GM23338 (cell line): Measurements from ENCODE around the gene BIN1. TPM values are rescaled to one million over a fixed set of nuclear protein-coding genes. Genes with fewer than 3 reads are reported as not detected.

Experiments used
- ATAC-seq: fragments of 200-7000 bp; cut with Tn5 transposase; 3 replicates; pipeline ENCODE4 v1.9.1; 2020
- DNase-seq: peaks from one replicate; pipeline ENCODE4 v3.0.0-alpha.2; 2015; ENCODE audit warnings: low spot score
- H2AFZ ChIP-seq: fragments of 200-600 bp; sonication (generic); 2 replicates; pipeline ENCODE4 v1.8.0; 2016; ENCODE audit warnings: antibody characterized with exemption, mild to moderate bottlenecking, moderate library complexity
- H3F3A ChIP-seq: fragments of 200-600 bp; sonication (generic); replicated peaks from 2 replicates; pipeline ENCODE4 v1.8.0; 2017; ENCODE audit warnings: antibody characterized with exemption, mixed run types, low read depth
- H3K27ac ChIP-seq: fragments of 200-600 bp; sonication (generic); 2 replicates; pipeline ENCODE4 v1.6.1; 2016; ENCODE audit warnings: low read depth
- H3K27me3 ChIP-seq: fragments of 200-600 bp; sonication (generic); 2 replicates; pipeline ENCODE4 v1.8.0; 2016; ENCODE audit warnings: mild to moderate bottlenecking, mixed run types, moderate library complexity; ENCODE audit not compliant: insufficient read depth
- H3K36me3 ChIP-seq: fragments of 200-600 bp; sonication (generic); 2 replicates; pipeline ENCODE4 v1.8.0; 2016; ENCODE audit warnings: mild to moderate bottlenecking; ENCODE audit not compliant: insufficient read depth
- H3K4me1 ChIP-seq: fragments of 200-600 bp; sonication (generic); 2 replicates; pipeline ENCODE4 v1.8.0; 2016; ENCODE audit warnings: mild to moderate bottlenecking, moderate library complexity; ENCODE audit not compliant: insufficient read depth
- H3K4me2 ChIP-seq: fragments of 200-600 bp; sonication (generic); 2 replicates; pipeline ENCODE4 v1.7.1; 2017; ENCODE audit warnings: mixed run types
- H3K4me3 ChIP-seq: fragments of 200-600 bp; sonication (generic); 2 replicates; pipeline ENCODE4 v1.6.1; 2016; ENCODE audit warnings: mixed run types
- H3K79me2 ChIP-seq: fragments of 200-600 bp; sonication (generic); replicated peaks from 2 replicates; pipeline ENCODE4 v1.8.0; 2017; ENCODE audit warnings: mild to moderate bottlenecking; ENCODE audit not compliant: insufficient read depth
- H3K9me2 ChIP-seq: fragments of 200-600 bp; sonication (generic); 2 replicates; pipeline ENCODE4 v1.8.0; 2017; ENCODE audit not compliant: insufficient read depth
- H4K20me1 ChIP-seq: fragments of 200-600 bp; sonication (generic); replicated peaks from 2 replicates; pipeline ENCODE4 v1.8.0; 2017; ENCODE audit warnings: mild to moderate bottlenecking; ENCODE audit not compliant: insufficient read depth
- H3K27ac Mint-ChIP-seq: 2 replicates; pipeline ENCODE4 v1.8.0; 2020; ENCODE audit warnings: inconsistent platforms, mild to moderate bottlenecking, moderate library complexity, mixed read lengths
- H3K27me3 Mint-ChIP-seq: 3 replicates; pipeline ENCODE4 v1.8.0; 2022; ENCODE audit warnings: low read depth, mild to moderate bottlenecking, moderate library complexity, mixed read lengths, inconsistent platforms; ENCODE audit not compliant: insufficient read depth, poor library complexity
- H3K36me3 Mint-ChIP-seq: 3 replicates; pipeline ENCODE4 v1.8.0; 2021; ENCODE audit warnings: low read depth, mild to moderate bottlenecking, inconsistent platforms, moderate library complexity, mixed read lengths
- H3K4me1 Mint-ChIP-seq: 3 replicates; pipeline ENCODE4 v1.8.0; 2020; ENCODE audit warnings: mild to moderate bottlenecking, inconsistent platforms, mixed read lengths
- H3K4me3 Mint-ChIP-seq: 3 replicates; pipeline ENCODE4 v1.8.0; 2021; ENCODE audit warnings: moderate library complexity, mild to moderate bottlenecking, inconsistent platforms, mixed read lengths
- H3K9me3 Mint-ChIP-seq: 3 replicates; pipeline ENCODE4 v1.8.0; 2020; ENCODE audit warnings: moderate library complexity, mild to moderate bottlenecking, inconsistent platforms, mixed read lengths
- CREB1 ChIP-seq: fragments of 250-450 bp; sonication (Bioruptor Pico); IDR thresholded peaks from 2 replicates; pipeline ENCODE4 v1.5.0; 2020; ENCODE audit warnings: low read depth, mild to moderate bottlenecking, moderate library complexity
- JUNB ChIP-seq: IDR thresholded peaks from one replicate; pipeline ENCODE4 v1.6.1; 2016; ENCODE audit warnings: antibody characterized with exemption; ENCODE audit not compliant: unreplicated experiment
- NANOG ChIP-seq: IDR thresholded peaks from 2 replicates; pipeline ENCODE4 v1.6.1; 2016; ENCODE audit warnings: antibody characterized with exemption, borderline replicate concordance
- POLR2AphosphoS5 ChIP-seq: IDR thresholded peaks from 2 replicates; pipeline ENCODE4 v1.6.1; 2016; ENCODE audit warnings: antibody characterized with exemption, low read depth
- STAT1 ChIP-seq: IDR thresholded peaks from one replicate; pipeline ENCODE4 v1.6.1; 2016; ENCODE audit warnings: antibody characterized with exemption; ENCODE audit not compliant: unreplicated experiment
- ZNF331 ChIP-seq: fragments of 250-450 bp; sonication (Bioruptor Pico); IDR thresholded peaks from 2 replicates; pipeline ENCODE4 v1.5.0; 2020; ENCODE audit warnings: low read depth, mild to moderate bottlenecking, moderate library complexity
- polyA plus RNA-seq: library from polyadenylated mRNA; unstranded; fragments of >200 nt; fragmentation: Nextera tagmentation; extraction: Ambion mirVana; gene quantifications from 2 replicates; pipeline ENCODE4 v1.2.1, GENCODE V29; 2016
- total RNA-seq: library from RNA; depleted of rRNA; stranded (reverse); fragments of >200 nt; shearing (Covaris generic); gene quantifications from 2 replicates; pipeline ENCODE4 v1.2.3, GENCODE V29; 2014
- TF ChIP-seq, protein P1 (sequence below), 2 experiments: fragments of 200-600 bp in 1 of 2; sonication (generic) in 1 of 2; conservative IDR thresholded peaks; 2 replicates each; pipeline versions ENCODE4 v1.5.1 to v1.6.1; 2016 to 2017; ENCODE audit warnings: antibody characterized with exemption in 2 of 2, low read depth in 2 of 2, mild to moderate bottlenecking in 2 of 2, moderate library complexity in 1 of 2
- TF ChIP-seq, protein P2 (sequence below): IDR thresholded peaks from one replicate; pipeline ENCODE4 v1.6.1; 2018; ENCODE audit warnings: antibody characterized with exemption; ENCODE audit not compliant: unreplicated experiment
- TF ChIP-seq, protein P3 (sequence below): fragments of 250-450 bp; sonication (Bioruptor Pico); IDR thresholded peaks from 2 replicates; pipeline ENCODE4 v1.5.0; 2020; ENCODE audit warnings: mild to moderate bottlenecking, moderate library complexity

Gene BIN1
- total and polyA plus RNA-seq, 2 experiments from 2014 or later, result 30.1 to 56.4 TPM

DNA sequence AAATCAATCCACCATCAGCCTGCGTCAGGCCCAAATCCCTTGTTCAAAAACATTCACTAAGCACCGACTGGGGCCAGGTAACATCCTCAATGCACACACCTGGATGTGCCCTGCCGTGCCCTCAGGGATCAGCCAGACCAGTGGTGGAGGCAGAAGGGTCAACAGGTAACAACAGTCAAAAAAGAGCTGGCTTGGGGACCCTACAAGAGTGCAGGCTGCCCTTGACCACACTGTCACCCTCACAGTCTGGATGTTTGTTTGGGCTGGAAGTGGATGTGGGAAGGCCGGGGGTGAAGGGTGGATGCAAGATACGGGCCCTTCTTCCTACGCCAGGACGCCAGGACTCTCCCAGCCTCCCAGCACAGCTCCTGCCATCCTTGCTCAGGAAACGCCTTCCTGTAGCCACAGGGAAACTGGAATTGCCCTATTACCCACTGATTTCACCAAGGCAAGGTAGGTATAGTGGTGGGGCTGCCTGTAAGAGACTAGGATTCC lies 2.7 kb downstream of the BIN1 start (continued):
- TF ChIP-seq, protein P1, sequence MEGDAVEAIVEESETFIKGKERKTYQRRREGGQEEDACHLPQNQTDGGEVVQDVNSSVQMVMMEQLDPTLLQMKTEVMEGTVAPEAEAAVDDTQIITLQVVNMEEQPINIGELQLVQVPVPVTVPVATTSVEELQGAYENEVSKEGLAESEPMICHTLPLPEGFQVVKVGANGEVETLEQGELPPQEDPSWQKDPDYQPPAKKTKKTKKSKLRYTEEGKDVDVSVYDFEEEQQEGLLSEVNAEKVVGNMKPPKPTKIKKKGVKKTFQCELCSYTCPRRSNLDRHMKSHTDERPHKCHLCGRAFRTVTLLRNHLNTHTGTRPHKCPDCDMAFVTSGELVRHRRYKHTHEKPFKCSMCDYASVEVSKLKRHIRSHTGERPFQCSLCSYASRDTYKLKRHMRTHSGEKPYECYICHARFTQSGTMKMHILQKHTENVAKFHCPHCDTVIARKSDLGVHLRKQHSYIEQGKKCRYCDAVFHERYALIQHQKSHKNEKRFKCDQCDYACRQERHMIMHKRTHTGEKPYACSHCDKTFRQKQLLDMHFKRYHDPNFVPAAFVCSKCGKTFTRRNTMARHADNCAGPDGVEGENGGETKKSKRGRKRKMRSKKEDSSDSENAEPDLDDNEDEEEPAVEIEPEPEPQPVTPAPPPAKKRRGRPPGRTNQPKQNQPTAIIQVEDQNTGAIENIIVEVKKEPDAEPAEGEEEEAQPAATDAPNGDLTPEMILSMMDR (conservative IDR thresholded peaks at IDR 0.05; ENCODE audit: low read depth in 2 of 2), result no peak

DNA sequence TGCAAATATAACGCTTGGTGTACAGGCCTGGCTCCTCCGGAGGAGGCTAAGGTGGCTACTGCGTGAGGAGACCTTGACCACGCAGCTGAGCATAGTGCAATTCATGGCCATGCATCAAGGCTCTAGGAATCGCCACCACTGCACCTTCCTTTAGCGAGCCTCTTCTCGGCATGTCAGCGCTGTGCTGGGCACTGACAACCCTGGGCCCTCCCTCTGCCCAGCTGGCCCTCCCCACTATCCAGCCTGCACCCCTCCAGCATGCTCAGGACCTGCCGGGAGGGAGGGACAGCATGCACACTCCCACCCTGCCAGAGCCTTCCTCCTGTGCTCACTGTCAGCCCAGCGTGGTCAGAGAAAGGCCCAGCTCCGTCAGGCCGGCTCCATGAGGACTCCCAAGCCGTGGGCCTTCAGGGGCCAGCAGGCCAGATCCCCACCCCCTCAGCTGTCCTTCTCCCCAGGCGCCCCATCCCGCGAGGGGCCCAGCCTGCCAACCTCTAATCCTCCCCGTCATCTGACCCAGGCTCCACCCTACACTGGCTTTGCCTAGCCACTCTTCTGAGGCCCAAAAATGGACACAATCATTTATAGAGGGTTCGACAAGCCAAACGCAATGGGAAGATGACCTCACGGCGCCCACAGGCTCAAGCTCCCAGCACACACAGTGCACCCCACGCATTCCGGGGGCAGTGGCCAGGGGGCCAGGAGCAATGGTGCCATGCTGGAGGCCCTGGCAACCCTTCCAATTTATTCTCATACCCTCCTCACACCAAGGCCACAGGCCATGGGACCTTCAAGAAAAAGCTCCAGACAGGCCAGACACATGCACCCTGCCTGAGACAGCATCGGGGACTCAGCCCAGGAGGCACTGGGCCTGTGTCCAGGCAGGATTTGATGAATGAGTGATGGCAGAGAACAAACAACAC lies 3.5 kb downstream of the BIN1 start:
- Histone ChIP-seq H3K27ac (no peak overlapping the region), H3F3A (peaks cover 9% of the 10 kb centered on the region), H3K4me2 (no peak overlapping the region), H3K4me3 (no peak overlapping the region), H3K36me3 (no peaks in the 10 kb centered on the region), H2AFZ (no peak overlapping the region), H4K20me1 (peaks cover 3% of the 10 kb centered on the region; the same call in 1 of the 2 replicates), H3K27me3 (0 out of 2 replicates have a peak, but pooled peaks cover 3% of the 10 kb centered on the region), H3K79me2 (peaks cover 54% of the 10 kb centered on the region), H3K4me1 (peaks cover 25% of the 10 kb centered on the region), H3K9me2 (no peaks in the 10 kb centered on the region)
- H3K4me1 Mint-ChIP-seq, result peaks cover 42% of the 10 kb centered on the region
- no peak for ATAC-seq
- peaks cover 15% of the 10 kb centered on the region for H3K27me3 Mint-ChIP-seq
- DNase-seq, result no peak
- no peaks in the 10 kb centered on the region; the same call in 2 of the 3 replicates for H3K9me3 Mint-ChIP-seq
- H3K4me3 Mint-ChIP-seq, result no peak overlapping the region
- H3K27ac Mint-ChIP-seq, result no peak overlapping the region
- H3K36me3 Mint-ChIP-seq, result 0 out of 3 replicates have a peak, but pooled peaks cover 5% of the 10 kb centered on the region
- TF ChIP-seq, protein P1 (conservative IDR thresholded peaks at IDR 0.05; ENCODE audit: low read depth in 2 of 2), result no peak
- TF ChIP-seq ZNF331 (no peak), JUNB (no peak), POLR2AphosphoS5 (no peak), STAT1 (no peak), NANOG (no peak), CREB1 (CRISPR knock-in tag) (no peak)
- TF ChIP-seq, protein P2, sequence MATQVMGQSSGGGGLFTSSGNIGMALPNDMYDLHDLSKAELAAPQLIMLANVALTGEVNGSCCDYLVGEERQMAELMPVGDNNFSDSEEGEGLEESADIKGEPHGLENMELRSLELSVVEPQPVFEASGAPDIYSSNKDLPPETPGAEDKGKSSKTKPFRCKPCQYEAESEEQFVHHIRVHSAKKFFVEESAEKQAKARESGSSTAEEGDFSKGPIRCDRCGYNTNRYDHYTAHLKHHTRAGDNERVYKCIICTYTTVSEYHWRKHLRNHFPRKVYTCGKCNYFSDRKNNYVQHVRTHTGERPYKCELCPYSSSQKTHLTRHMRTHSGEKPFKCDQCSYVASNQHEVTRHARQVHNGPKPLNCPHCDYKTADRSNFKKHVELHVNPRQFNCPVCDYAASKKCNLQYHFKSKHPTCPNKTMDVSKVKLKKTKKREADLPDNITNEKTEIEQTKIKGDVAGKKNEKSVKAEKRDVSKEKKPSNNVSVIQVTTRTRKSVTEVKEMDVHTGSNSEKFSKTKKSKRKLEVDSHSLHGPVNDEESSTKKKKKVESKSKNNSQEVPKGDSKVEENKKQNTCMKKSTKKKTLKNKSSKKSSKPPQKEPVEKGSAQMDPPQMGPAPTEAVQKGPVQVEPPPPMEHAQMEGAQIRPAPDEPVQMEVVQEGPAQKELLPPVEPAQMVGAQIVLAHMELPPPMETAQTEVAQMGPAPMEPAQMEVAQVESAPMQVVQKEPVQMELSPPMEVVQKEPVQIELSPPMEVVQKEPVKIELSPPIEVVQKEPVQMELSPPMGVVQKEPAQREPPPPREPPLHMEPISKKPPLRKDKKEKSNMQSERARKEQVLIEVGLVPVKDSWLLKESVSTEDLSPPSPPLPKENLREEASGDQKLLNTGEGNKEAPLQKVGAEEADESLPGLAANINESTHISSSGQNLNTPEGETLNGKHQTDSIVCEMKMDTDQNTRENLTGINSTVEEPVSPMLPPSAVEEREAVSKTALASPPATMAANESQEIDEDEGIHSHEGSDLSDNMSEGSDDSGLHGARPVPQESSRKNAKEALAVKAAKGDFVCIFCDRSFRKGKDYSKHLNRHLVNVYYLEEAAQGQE, result no peak
- TF ChIP-seq, protein P3, sequence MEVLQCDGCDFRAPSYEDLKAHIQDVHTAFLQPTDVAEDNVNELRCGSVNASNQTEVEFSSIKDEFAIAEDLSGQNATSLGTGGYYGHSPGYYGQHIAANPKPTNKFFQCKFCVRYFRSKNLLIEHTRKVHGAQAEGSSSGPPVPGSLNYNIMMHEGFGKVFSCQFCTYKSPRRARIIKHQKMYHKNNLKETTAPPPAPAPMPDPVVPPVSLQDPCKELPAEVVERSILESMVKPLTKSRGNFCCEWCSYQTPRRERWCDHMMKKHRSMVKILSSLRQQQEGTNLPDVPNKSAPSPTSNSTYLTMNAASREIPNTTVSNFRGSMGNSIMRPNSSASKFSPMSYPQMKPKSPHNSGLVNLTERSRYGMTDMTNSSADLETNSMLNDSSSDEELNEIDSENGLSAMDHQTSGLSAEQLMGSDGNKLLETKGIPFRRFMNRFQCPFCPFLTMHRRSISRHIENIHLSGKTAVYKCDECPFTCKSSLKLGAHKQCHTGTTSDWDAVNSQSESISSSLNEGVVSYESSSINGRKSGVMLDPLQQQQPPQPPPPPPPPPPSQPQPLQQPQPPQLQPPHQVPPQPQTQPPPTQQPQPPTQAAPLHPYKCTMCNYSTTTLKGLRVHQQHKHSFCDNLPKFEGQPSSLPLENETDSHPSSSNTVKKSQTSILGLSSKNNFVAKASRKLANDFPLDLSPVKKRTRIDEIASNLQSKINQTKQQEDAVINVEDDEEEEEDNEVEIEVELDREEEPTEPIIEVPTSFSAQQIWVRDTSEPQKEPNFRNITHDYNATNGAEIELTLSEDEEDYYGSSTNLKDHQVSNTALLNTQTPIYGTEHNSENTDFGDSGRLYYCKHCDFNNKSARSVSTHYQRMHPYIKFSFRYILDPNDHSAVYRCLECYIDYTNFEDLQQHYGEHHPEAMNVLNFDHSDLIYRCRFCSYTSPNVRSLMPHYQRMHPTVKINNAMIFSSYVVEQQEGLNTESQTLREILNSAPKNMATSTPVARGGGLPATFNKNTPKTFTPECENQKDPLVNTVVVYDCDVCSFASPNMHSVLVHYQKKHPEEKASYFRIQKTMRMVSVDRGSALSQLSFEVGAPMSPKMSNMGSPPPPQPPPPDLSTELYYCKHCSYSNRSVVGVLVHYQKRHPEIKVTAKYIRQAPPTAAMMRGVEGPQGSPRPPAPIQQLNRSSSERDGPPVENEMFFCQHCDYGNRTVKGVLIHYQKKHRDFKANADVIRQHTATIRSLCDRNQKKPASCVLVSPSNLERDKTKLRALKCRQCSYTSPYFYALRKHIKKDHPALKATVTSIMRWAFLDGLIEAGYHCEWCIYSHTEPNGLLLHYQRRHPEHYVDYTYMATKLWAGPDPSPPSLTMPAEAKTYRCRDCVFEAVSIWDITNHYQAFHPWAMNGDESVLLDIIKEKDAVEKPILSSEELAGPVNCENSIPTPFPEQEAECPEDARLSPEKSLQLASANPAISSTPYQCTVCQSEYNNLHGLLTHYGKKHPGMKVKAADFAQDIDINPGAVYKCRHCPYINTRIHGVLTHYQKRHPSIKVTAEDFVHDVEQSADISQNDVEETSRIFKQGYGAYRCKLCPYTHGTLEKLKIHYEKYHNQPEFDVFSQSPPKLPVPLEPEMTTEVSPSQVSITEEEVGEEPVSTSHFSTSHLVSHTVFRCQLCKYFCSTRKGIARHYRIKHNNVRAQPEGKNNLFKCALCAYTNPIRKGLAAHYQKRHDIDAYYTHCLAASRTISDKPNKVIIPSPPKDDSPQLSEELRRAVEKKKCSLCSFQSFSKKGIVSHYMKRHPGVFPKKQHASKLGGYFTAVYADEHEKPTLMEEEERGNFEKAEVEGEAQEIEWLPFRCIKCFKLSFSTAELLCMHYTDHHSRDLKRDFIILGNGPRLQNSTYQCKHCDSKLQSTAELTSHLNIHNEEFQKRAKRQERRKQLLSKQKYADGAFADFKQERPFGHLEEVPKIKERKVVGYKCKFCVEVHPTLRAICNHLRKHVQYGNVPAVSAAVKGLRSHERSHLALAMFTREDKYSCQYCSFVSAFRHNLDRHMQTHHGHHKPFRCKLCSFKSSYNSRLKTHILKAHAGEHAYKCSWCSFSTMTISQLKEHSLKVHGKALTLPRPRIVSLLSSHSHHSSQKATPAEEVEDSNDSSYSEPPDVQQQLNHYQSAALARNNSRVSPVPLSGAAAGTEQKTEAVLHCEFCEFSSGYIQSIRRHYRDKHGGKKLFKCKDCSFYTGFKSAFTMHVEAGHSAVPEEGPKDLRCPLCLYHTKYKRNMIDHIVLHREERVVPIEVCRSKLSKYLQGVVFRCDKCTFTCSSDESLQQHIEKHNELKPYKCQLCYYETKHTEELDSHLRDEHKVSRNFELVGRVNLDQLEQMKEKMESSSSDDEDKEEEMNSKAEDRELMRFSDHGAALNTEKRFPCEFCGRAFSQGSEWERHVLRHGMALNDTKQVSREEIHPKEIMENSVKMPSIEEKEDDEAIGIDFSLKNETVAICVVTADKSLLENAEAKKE (CRISPR knock-in tag), result no peak
